GM06990 (cell line): Measurements from ENCODE around the gene C16orf92.

Source experiments
- DNase-seq: peaks from one replicate; pipeline ENCODE4 v3.0.0-alpha.2; 2011; ENCODE audit not compliant: insufficient read length; ENCODE audit errors: extremely low read depth
- H3K27me3 ChIP-seq: replicated peaks from 2 replicates; pipeline ENCODE4 v1.6.0; 2011; ENCODE audit warnings: low read length; ENCODE audit not compliant: control insufficient read depth, insufficient read depth
- H3K36me3 ChIP-seq: 2 replicates; pipeline ENCODE4 v1.5.1; 2011; ENCODE audit warnings: low read length; ENCODE audit not compliant: control insufficient read depth, insufficient read depth
- H3K4me3 ChIP-seq: replicated peaks from 2 replicates; pipeline ENCODE4 v1.5.1; 2011; ENCODE audit warnings: low read depth, mild to moderate bottlenecking, control low read depth, low read length
- TF ChIP-seq, protein P1 (sequence below): IDR thresholded peaks from 2 replicates; pipeline ENCODE4 v1.5.1; 2011; ENCODE audit warnings: low read length, control low read depth, mild to moderate bottlenecking, inconsistent platforms; ENCODE audit not compliant: insufficient read depth, poor library complexity, severe bottlenecking

The C16orf92 gene

DNA sequence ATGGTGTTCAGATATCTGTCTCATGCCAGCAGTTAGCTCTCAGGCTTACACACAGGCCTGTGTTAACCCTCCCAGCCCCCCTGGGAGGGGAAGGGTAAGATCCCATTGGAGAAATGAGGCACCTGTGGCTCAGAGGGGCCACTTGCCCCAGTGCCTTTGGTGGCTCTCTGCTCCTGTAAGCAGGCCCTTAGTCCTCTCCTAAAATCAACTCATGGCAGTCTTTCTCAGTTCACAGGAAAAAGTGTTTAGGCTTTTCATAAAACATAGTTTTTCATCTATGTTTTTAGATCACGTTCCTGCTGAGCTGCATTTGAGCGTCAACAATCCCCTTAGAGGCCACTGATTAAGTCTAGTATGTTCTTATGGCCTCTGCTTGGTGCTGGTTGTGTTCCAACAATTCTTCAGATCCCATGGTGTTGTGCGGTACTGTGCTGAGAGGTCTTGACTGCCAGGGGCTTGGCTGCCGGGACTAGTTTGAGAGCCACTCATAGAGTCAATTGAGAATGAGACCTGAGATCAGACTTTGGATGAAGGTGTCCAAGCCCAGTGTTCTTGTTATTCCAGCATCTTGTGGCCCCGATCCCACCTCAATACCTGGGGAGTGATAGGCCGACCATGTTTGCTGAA lies 38.7 kb upstream of the C16orf92 start:
- no peak overlapping the region for H3K4me3 ChIP-seq
- no peaks in the 10 kb centered on the region for H3K27me3 ChIP-seq
- no peak for DNase-seq
- peaks cover 61% of the 10 kb centered on the region for H3K36me3 ChIP-seq
- TF ChIP-seq, protein P1, sequence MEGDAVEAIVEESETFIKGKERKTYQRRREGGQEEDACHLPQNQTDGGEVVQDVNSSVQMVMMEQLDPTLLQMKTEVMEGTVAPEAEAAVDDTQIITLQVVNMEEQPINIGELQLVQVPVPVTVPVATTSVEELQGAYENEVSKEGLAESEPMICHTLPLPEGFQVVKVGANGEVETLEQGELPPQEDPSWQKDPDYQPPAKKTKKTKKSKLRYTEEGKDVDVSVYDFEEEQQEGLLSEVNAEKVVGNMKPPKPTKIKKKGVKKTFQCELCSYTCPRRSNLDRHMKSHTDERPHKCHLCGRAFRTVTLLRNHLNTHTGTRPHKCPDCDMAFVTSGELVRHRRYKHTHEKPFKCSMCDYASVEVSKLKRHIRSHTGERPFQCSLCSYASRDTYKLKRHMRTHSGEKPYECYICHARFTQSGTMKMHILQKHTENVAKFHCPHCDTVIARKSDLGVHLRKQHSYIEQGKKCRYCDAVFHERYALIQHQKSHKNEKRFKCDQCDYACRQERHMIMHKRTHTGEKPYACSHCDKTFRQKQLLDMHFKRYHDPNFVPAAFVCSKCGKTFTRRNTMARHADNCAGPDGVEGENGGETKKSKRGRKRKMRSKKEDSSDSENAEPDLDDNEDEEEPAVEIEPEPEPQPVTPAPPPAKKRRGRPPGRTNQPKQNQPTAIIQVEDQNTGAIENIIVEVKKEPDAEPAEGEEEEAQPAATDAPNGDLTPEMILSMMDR: no peak

DNA sequence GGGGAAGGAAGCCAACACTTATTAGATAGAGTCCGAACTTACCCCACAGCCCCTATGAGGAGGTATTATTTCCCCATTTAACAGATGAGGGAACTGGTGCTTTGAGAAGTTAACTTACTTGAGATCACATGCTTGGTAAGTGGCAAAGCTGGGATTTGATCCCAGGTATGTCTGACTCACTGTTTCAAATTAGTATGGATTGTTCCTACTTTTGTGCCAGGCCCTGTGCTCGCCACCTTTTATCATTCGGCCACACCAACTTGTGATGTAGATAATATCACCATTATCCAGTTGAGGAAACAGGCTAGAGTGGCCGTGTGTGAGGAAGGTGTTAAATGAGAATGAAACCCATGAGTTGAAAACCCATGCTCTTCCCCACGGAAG lies 38.2 kb upstream of the C16orf92 start:
- Histone ChIP-seq H3K36me3 (peaks cover 56% of the 10 kb centered on the region), H3K27me3 (no peaks in the 10 kb centered on the region), H3K4me3 (no peak overlapping the region)
- TF ChIP-seq, protein P1: no peak
- DNase-seq: no peak

DNA sequence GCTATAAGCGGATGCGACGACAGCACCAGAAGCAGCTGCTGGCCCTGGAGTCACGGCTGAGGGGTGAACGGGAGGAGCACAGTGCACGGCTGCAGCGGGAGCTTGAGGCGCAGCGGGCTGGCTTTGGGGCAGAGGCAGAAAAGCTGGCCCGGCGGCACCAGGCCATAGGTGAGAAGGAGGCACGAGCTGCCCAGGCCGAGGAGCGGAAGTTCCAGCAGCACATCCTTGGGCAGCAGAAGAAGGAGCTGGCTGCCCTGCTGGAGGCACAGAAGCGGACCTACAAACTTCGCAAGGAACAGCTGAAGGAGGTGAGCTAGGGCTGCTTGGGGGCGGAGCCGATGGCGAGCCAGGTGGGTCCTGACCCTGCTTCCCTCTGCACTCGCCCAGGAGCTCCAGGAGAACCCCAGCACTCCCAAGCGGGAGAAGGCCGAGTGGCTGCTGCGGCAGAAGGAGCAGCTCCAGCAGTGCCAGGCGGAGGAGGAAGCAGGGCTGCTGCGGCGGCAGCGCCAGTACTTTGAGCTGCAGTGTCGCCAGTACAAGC lies 37.7 kb upstream of the C16orf92 start:
- Histone ChIP-seq H3K27me3 (no peaks in the 10 kb centered on the region), H3K4me3 (no peak overlapping the region), H3K36me3 (peaks cover 52% of the 10 kb centered on the region)
- no peak for DNase-seq
- TF ChIP-seq, protein P1: no peak

DNA sequence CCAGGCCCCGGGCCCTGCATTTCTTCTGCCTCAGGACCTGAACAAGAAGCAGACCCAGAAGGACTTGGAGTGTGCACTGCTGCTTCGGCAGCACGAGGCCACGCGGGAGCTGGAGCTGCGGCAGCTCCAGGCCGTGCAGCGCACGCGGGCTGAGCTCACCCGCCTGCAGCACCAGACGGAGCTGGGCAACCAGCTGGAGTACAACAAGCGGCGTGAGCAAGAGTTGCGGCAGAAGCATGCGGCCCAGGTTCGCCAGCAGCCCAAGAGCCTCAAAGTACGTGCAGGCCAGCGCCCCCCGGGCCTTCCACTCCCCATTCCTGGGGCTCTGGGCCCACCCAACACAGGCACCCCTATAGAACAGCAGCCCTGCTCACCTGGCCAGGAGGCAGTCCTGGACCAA lies 36.8 kb upstream of the C16orf92 start:
- DNase-seq: no peak
- Histone ChIP-seq H3K27me3 (no peaks in the 10 kb centered on the region), H3K36me3 (peaks cover 54% of the 10 kb centered on the region), H3K4me3 (no peak overlapping the region)
- TF ChIP-seq, protein P1: no peak

DNA sequence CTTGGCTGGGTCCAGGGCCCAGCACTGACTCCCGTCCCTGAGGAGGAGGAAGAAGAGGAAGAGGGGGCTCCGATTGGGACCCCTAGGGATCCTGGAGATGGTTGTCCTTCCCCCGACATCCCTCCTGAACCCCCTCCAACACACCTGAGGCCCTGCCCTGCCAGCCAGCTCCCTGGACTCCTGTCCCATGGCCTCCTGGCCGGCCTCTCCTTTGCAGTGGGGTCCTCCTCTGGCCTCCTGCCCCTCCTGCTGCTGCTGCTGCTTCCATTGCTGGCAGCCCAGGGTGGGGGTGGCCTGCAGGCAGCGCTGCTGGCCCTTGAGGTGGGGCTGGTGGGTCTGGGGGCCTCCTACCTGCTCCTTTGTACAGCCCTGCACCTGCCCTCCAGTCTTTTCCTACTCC lies 36.1 kb upstream of the C16orf92 start:
- DNase-seq: no peak
- Histone ChIP-seq H3K36me3 (peaks cover 49% of the 10 kb centered on the region), H3K27me3 (no peaks in the 10 kb centered on the region), H3K4me3 (no peak overlapping the region)
- TF ChIP-seq, protein P1: no peak
